Neuron (in vitro differentiated cells): ENCODE measurements around the gene WDR75.
"Not testable (repeated sequence)": the region's sequence is repeated elsewhere in the genome, so short reads cannot be mapped to it uniquely, and the experiment has no call there.

Source experiments
- H2AFZ ChIP-seq: one replicate; pipeline ENCODE4 v1.6.1; 2013; ENCODE audit warnings: low read depth, mild to moderate bottlenecking, inconsistent platforms, low read length, moderate library complexity
- H3K27me3 ChIP-seq: one replicate; pipeline ENCODE4 v1.6.1; 2013; ENCODE audit warnings: low read length; ENCODE audit not compliant: insufficient read depth
- H3K36me3 ChIP-seq: one replicate; pipeline ENCODE4 v1.6.1; 2013; ENCODE audit warnings: low read length; ENCODE audit not compliant: insufficient read depth
- H3K4me1 ChIP-seq: one replicate; pipeline ENCODE4 v1.6.1; 2013; ENCODE audit warnings: low read length; ENCODE audit not compliant: insufficient read depth
- H3K4me3 ChIP-seq: 2 replicates; pipeline ENCODE4 v1.5.1; 2013; ENCODE audit warnings: mild to moderate bottlenecking, low read length, moderate library complexity
- H3K9me3 ChIP-seq: one replicate; pipeline ENCODE4 v1.6.1; 2013; ENCODE audit warnings: low read length

WDR75 gene

GRCh38 chr2:189421644-189422043, 19.6 kb upstream of the WDR75 start:
- Histone ChIP-seq H2AFZ (no peak overlapping the region), H3K4me3 (no peak overlapping the region), H3K4me1 (no peaks in the 10 kb centered on the region), H3K27me3 (no peaks in the 10 kb centered on the region), H3K9me3 (no peaks in the 10 kb centered on the region), H3K36me3 (no peaks in the 10 kb centered on the region)

GRCh38 chr2:189424961-189425360, 16.3 kb upstream of the WDR75 start:
- Histone ChIP-seq H3K9me3 (peaks cover 7% of the 10 kb centered on the region), H3K4me3 (no peak overlapping the region), H3K4me1 (no peaks in the 10 kb centered on the region), H2AFZ (no peak overlapping the region), H3K27me3 (no peaks in the 10 kb centered on the region), H3K36me3 (no peaks in the 10 kb centered on the region)

- Histone ChIP-seq H3K27me3 (no peaks in the 10 kb centered on the region), H3K4me1 (no peaks in the 10 kb centered on the region), H3K36me3 (no peaks in the 10 kb centered on the region), H2AFZ (no peak overlapping the region), H3K4me3 (no peak overlapping the region), H3K9me3 (peaks cover 7% of the 10 kb centered on the region)
These were observed 15.6 kb upstream of the WDR75 start for GRCh38 chr2:189425676-189426075.

GRCh38 chr2:189426886-189427285, 14.4 kb upstream of the WDR75 start:
- no peaks in the 10 kb centered on the region for H3K4me1 ChIP-seq
- H2AFZ ChIP-seq = no peak overlapping the region
- peaks cover 7% of the 10 kb centered on the region for H3K9me3 ChIP-seq
- H3K36me3 ChIP-seq = no peaks in the 10 kb centered on the region
- H3K27me3 ChIP-seq = no peaks in the 10 kb centered on the region
- H3K4me3 ChIP-seq = no peak overlapping the region

- Histone ChIP-seq H2AFZ (no peak overlapping the region), H3K27me3 (no peaks in the 10 kb centered on the region), H3K4me3 (no peak overlapping the region)
These were observed 13.4 kb upstream of the WDR75 start for GRCh38 chr2:189427872-189428271.

GRCh38 chr2:189430448-189430847, 10.8 kb upstream of the WDR75 start:
- H3K4me3 ChIP-seq, H3K36me3 ChIP-seq, H3K9me3 ChIP-seq, H3K4me1 ChIP-seq, H3K27me3 ChIP-seq, H2AFZ ChIP-seq: not testable (repeated sequence)

More at GRCh38 chr2:189427872-189428271, 13.4 kb upstream of the WDR75 start:
- no peaks in the 10 kb centered on the region for H3K4me1 ChIP-seq
- peaks cover 7% of the 10 kb centered on the region for H3K9me3 ChIP-seq
- no peaks in the 10 kb centered on the region for H3K36me3 ChIP-seq

GRCh38 chr2:189435803-189436202, 5.5 kb upstream of the WDR75 start:
- not testable (repeated sequence) for H2AFZ ChIP-seq, H3K4me1 ChIP-seq, H3K36me3 ChIP-seq, H3K27me3 ChIP-seq, H3K9me3 ChIP-seq, H3K4me3 ChIP-seq

GRCh38 chr2:189437926-189438325, 3.3 kb upstream of the WDR75 start:
- peaks cover 19% of the 10 kb centered on the region for H3K4me1 ChIP-seq
- no peak overlapping the region for H2AFZ ChIP-seq
- H3K36me3 ChIP-seq = peaks cover 2% of the 10 kb centered on the region
- H3K9me3 ChIP-seq = no peaks in the 10 kb centered on the region
- H3K4me3 ChIP-seq = no peak overlapping the region
- no peaks in the 10 kb centered on the region for H3K27me3 ChIP-seq

GRCh38 chr2:189439342-189439741, 1.9 kb upstream of the WDR75 start:
- H3K4me1 ChIP-seq = peaks cover 26% of the 10 kb centered on the region
- H3K27me3 ChIP-seq = no peaks in the 10 kb centered on the region
- H3K9me3 ChIP-seq = no peaks in the 10 kb centered on the region
- H2AFZ ChIP-seq = no peak overlapping the region
- H3K36me3 ChIP-seq = peaks cover 7% of the 10 kb centered on the region
- no peak overlapping the region for H3K4me3 ChIP-seq

GRCh38 chr2:189440644-189440946, 679 bp upstream of the WDR75 start:
- H3K4me1 ChIP-seq = peaks cover 26% of the 10 kb centered on the region
- H3K27me3 ChIP-seq = no peaks in the 10 kb centered on the region
- peaks cover 18% of the 10 kb centered on the region for H3K36me3 ChIP-seq
- H3K4me3 ChIP-seq = peak overlapping the region; percentile 97
- H2AFZ ChIP-seq = peak overlapping the region; percentile 73
- H3K9me3 ChIP-seq = no peaks in the 10 kb centered on the region

- Histone ChIP-seq H3K36me3 (peaks cover 18% of the 10 kb centered on the region), H3K4me3 (peak overlapping the region; percentile 97), H2AFZ (peak overlapping the region; percentile 73), H3K4me1 (peaks cover 26% of the 10 kb centered on the region), H3K9me3 (no peaks in the 10 kb centered on the region), H3K27me3 (no peaks in the 10 kb centered on the region)
These were observed 418 bp downstream of the WDR75 start for GRCh38 chr2:189441709-189442074.

GRCh38 chr2:189442468-189442867, 1.2 kb downstream of the WDR75 start:
- peak overlapping the region; percentile 97 for H3K4me3 ChIP-seq

GRCh38 chr2:189444322-189444721, 3.0 kb downstream of the WDR75 start:
- no peak overlapping the region for H3K4me3 ChIP-seq
- no peaks in the 10 kb centered on the region for H3K27me3 ChIP-seq
- H3K4me1 ChIP-seq = peaks cover 26% of the 10 kb centered on the region
- H3K36me3 ChIP-seq = peaks cover 38% of the 10 kb centered on the region
- no peaks in the 10 kb centered on the region for H3K9me3 ChIP-seq
- H2AFZ ChIP-seq = no peak overlapping the region

More at GRCh38 chr2:189442468-189442867, 1.2 kb downstream of the WDR75 start:
- H3K27me3 ChIP-seq = no peaks in the 10 kb centered on the region
- H2AFZ ChIP-seq = no peak overlapping the region
- H3K36me3 ChIP-seq = peaks cover 21% of the 10 kb centered on the region
- no peaks in the 10 kb centered on the region for H3K9me3 ChIP-seq
- H3K4me1 ChIP-seq = peaks cover 26% of the 10 kb centered on the region

GRCh38 chr2:189446780-189447179, 5.5 kb downstream of the WDR75 start:
- H3K27me3 ChIP-seq = no peaks in the 10 kb centered on the region
- no peaks in the 10 kb centered on the region for H3K9me3 ChIP-seq
- H3K4me3 ChIP-seq = no peak overlapping the region
- H2AFZ ChIP-seq = no peak overlapping the region
- peaks cover 61% of the 10 kb centered on the region for H3K36me3 ChIP-seq
- H3K4me1 ChIP-seq = peaks cover 17% of the 10 kb centered on the region
